MM.1S (cell line): ENCODE measurements around the gene TOMM6.

ENCODE experiments used
- DNase-seq: peaks from one replicate; pipeline ENCODE4 v3.0.0-alpha.2; 2015
- H2AFZ ChIP-seq: fragments of 300-600 bp; sonication (generic); 2 replicates; pipeline ENCODE4 v1.6.0; 2016; ENCODE audit warnings: antibody characterized with exemption, low read length
- H3F3A ChIP-seq: fragments of 300-600 bp; sonication (generic); 2 replicates; pipeline ENCODE4 v1.6.1; 2016; ENCODE audit warnings: mild to moderate bottlenecking, antibody characterized with exemption, low read length, moderate library complexity, mixed read lengths; ENCODE audit not compliant: insufficient read depth
- H3K27ac ChIP-seq: fragments of 300-600 bp; sonication (generic); 2 replicates; pipeline ENCODE4 v1.5.1; 2016; ENCODE audit warnings: mild to moderate bottlenecking, low read length
- H3K27me3 ChIP-seq: fragments of 300-600 bp; sonication (generic); replicated peaks from 2 replicates; pipeline ENCODE4 v1.6.0; 2016; ENCODE audit warnings: low read length; ENCODE audit not compliant: insufficient read depth
- H3K36me3 ChIP-seq: fragments of 300-600 bp; sonication (generic); replicated peaks from 2 replicates; pipeline ENCODE4 v1.6.1; 2016; ENCODE audit warnings: mild to moderate bottlenecking, low read length, mixed read lengths; ENCODE audit not compliant: insufficient read depth
- H3K4me1 ChIP-seq: fragments of 300-600 bp; sonication (generic); 2 replicates; pipeline ENCODE4 v1.6.1; 2016; ENCODE audit warnings: low read length, mixed read lengths
- H3K4me2 ChIP-seq: fragments of 300-600 bp; sonication (generic); 2 replicates; pipeline ENCODE4 v1.6.0; 2016; ENCODE audit warnings: low read depth, low read length
- H3K4me3 ChIP-seq: fragments of 300-600 bp; sonication (generic); 2 replicates; pipeline ENCODE4 v1.5.1; 2016; ENCODE audit warnings: low read length, mixed read lengths
- H3K79me2 ChIP-seq: fragments of 300-600 bp; sonication (generic); 2 replicates; pipeline ENCODE4 v1.6.1; 2016; ENCODE audit warnings: mixed run types, low read length, mixed read lengths
- H3K9ac ChIP-seq: fragments of 300-600 bp; sonication (generic); 2 replicates; pipeline ENCODE4 v1.6.1; 2016; ENCODE audit warnings: low read length, mixed read lengths
- H3K9me2 ChIP-seq: fragments of 300-600 bp; sonication (generic); replicated peaks from 2 replicates; pipeline ENCODE4 v1.6.1; 2016; ENCODE audit warnings: mild to moderate bottlenecking, low read length, mixed read lengths; ENCODE audit not compliant: insufficient read depth
- H3K9me3 ChIP-seq: fragments of 300-600 bp; sonication (generic); replicated peaks from 2 replicates; pipeline ENCODE4 v1.6.1; 2016; ENCODE audit warnings: mild to moderate bottlenecking, low read length, mixed read lengths; ENCODE audit not compliant: insufficient read depth
- H4K20me1 ChIP-seq: fragments of 300-600 bp; sonication (generic); 2 replicates; pipeline ENCODE4 v1.6.1; 2016; ENCODE audit warnings: mild to moderate bottlenecking, low read length, moderate library complexity, mixed read lengths; ENCODE audit not compliant: insufficient read depth
- EZH2 ChIP-seq: fragments of 300-600 bp; sonication (generic); optimal IDR thresholded peaks from 2 replicates; pipeline ENCODE3; 2017; ENCODE audit warnings: low read depth, mild to moderate bottlenecking, antibody characterized with exemption, low read length, mixed read lengths
- EZH2phosphoT487 ChIP-seq: fragments of 300-600 bp; sonication (generic); IDR thresholded peaks from 2 replicates; pipeline ENCODE4 v1.6.1; 2018; ENCODE audit warnings: antibody characterized with exemption, low read length
- TF ChIP-seq, protein P1 (sequence below): fragments of 300-600 bp; sonication (generic); IDR thresholded peaks from 2 replicates; pipeline ENCODE4 v1.5.1; 2016; ENCODE audit warnings: antibody characterized with exemption, low read length, mixed read lengths

The TOMM6 gene

DNA sequence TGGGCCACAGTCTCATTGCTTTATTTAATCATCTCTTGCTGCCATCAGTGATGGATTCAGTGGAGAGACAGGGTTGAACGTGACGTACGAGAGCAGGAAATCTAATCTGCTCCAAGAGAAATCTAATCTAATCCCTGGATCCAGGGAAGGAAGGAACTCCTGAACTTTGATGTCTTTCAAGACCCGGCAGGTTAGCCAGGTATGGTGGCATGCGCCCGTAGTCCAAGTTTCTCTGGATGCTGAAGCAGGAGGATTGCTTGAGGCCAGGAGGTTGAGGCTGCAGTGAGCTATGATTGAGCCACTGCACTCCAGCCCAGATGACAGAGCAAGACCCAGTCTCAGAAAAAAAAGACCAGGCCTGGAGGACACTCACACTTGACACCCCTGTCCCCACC is 28.9 kb upstream of the TOMM6 start:
- H3K9me2 ChIP-seq: no peaks in the 10 kb centered on the region
- no peak overlapping the region for H3K9ac ChIP-seq
- H2AFZ ChIP-seq: no peak overlapping the region
- TF ChIP-seq EZH2 (no peak), EZH2phosphoT487 (no peak)
- TF ChIP-seq, protein P1, sequence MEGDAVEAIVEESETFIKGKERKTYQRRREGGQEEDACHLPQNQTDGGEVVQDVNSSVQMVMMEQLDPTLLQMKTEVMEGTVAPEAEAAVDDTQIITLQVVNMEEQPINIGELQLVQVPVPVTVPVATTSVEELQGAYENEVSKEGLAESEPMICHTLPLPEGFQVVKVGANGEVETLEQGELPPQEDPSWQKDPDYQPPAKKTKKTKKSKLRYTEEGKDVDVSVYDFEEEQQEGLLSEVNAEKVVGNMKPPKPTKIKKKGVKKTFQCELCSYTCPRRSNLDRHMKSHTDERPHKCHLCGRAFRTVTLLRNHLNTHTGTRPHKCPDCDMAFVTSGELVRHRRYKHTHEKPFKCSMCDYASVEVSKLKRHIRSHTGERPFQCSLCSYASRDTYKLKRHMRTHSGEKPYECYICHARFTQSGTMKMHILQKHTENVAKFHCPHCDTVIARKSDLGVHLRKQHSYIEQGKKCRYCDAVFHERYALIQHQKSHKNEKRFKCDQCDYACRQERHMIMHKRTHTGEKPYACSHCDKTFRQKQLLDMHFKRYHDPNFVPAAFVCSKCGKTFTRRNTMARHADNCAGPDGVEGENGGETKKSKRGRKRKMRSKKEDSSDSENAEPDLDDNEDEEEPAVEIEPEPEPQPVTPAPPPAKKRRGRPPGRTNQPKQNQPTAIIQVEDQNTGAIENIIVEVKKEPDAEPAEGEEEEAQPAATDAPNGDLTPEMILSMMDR: no peak
- H3K4me3 ChIP-seq: no peak overlapping the region
- H3K27ac ChIP-seq: no peak overlapping the region
- H3K27me3 ChIP-seq: 0 out of 2 replicates have a peak, but pooled peaks cover 3% of the 10 kb centered on the region
- no peaks in the 10 kb centered on the region for H3K4me1 ChIP-seq
- no peaks in the 10 kb centered on the region for H3F3A ChIP-seq
- no peaks in the 10 kb centered on the region for H3K79me2 ChIP-seq
- H3K4me2 ChIP-seq: no peak overlapping the region
- H3K36me3 ChIP-seq: no peaks in the 10 kb centered on the region
- DNase-seq: no peak
- no peaks in the 10 kb centered on the region for H3K9me3 ChIP-seq
- no peaks in the 10 kb centered on the region for H4K20me1 ChIP-seq

DNA sequence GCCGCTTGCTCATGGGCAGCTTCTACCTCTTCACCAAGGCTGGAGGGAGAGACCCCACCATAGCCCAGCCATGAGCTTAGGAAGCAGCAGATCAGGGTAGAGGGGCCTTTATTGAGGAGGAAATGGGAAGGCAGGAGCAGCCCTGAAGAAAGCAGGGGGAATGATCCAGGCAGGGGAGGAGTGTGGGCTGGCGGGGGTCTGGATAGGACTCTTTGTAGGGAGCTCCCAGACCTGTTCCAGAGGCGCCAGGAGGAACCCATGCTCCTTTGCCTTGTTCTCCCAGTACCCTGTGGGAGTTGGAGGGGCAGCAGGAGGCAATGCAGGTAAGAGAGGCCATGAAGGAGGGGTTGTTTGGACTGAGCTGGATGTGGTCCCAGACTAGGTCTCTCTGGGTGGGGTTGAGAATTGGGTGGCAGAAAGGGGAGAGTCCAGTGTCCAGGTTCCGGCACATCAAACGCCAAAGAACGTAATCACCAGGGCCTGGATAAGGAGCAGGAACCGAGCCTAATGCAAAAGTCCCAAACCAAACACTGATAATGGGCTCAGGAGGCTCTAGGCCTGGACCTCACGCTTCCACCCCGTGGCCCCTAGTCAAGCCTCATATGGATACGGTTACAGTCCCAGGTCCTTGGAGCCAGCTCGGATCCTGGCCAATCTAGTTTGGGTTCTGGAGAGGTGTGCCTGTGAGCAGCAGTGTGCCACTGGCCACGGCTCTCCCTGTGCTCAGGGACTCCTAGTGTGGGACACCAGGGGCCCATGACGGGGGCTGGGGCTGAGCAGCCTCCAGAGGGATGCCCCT is 28.2 kb upstream of the TOMM6 start:
- Histone ChIP-seq H3K79me2 (no peaks in the 10 kb centered on the region), H3K27me3 (0 out of 2 replicates have a peak, but pooled peaks cover 3% of the 10 kb centered on the region), H4K20me1 (no peaks in the 10 kb centered on the region), H3K9me2 (no peaks in the 10 kb centered on the region), H3K4me1 (no peaks in the 10 kb centered on the region), H3K9ac (no peak overlapping the region), H3K36me3 (no peaks in the 10 kb centered on the region), H3K4me2 (no peak overlapping the region), H3K27ac (no peak overlapping the region), H3K9me3 (no peaks in the 10 kb centered on the region), H2AFZ (no peak overlapping the region), H3K4me3 (no peak overlapping the region), H3F3A (no peaks in the 10 kb centered on the region)
- DNase-seq: no peak
- TF ChIP-seq EZH2phosphoT487 (no peak), EZH2 (no peak)
- TF ChIP-seq, protein P1: no peak

DNA sequence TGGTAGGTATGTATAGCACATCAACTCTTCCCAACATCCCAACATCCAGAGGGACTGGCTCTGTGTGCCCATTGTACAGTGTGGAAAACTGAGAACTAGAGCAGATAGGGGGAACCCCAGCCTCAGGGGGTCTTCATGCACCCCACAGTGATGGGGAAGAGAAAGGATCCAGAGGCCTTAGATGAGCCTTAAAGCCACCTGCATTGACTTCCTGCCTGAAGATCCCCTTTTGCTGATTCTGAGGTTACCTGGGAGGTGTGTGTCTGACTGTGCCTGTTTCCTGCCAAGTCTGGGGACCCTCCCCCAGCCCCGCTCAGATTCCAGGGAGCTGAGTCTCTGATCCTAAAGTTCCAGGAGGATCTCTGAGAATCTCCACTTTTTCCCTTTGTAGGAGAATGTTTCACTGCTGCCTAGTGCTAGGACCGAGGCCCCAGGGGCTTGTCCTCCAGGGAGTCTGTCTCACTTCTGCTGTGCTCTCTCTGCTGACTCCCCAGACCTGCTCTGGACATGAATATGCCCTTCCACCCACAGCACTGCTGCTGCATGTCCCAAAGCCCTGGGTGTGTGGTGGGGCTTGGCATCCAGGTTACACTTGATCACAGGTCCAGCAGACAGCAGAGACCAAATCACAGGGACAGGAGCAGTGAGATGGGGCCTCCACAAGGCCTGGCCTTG is 27.5 kb upstream of the TOMM6 start:
- H3K9me2 ChIP-seq: no peaks in the 10 kb centered on the region
- H3K27ac ChIP-seq: no peak overlapping the region
- no peaks in the 10 kb centered on the region for H3K79me2 ChIP-seq
- no peak overlapping the region for H3K4me3 ChIP-seq
- H4K20me1 ChIP-seq: no peaks in the 10 kb centered on the region
- H3K9ac ChIP-seq: no peak overlapping the region
- H3K36me3 ChIP-seq: no peaks in the 10 kb centered on the region
- no peak overlapping the region for H3K4me2 ChIP-seq
- H2AFZ ChIP-seq: no peak overlapping the region
- no peak for DNase-seq
- H3K27me3 ChIP-seq: 0 out of 2 replicates have a peak, but pooled peaks cover 3% of the 10 kb centered on the region
- no peaks in the 10 kb centered on the region for H3K9me3 ChIP-seq
- no peaks in the 10 kb centered on the region for H3F3A ChIP-seq
- TF ChIP-seq EZH2 (no peak), EZH2phosphoT487 (no peak)
- TF ChIP-seq, protein P1: no peak
- no peaks in the 10 kb centered on the region for H3K4me1 ChIP-seq
